Measurements from ENCODE around the gene LRRFIP2. TPM values are rescaled to one million over a fixed set of nuclear protein-coding genes. Genes with fewer than 3 reads are reported as not detected.

The LRRFIP2 gene
- total RNA-seq, 4 donors from 2014 or later: 67.1 to 102 (median 83.1) TPM

Other genes starting within 250 kb of the LRRFIP2 start
- 1 to 10 TPM; 2.6 to 5.1 (median 3.3) TPM for gene TRANK1, start 229.5 kb downstream of the LRRFIP2 start, total RNA-seq
- gene EPM2AIP1, start 181.5 kb downstream of the LRRFIP2 start, total RNA-seq: 10 to 100 TPM in 1 of 4 donors, 1 to 10 TPM in 3; 5.4 to 13.4 (median 8.4) TPM
- gene MLH1, start 181.1 kb downstream of the LRRFIP2 start, total RNA-seq: 10 to 100 TPM; 16.6 to 26.5 (median 20.8) TPM
- 100 to 1,000 TPM; 123 to 132 (median 125) TPM for gene GOLGA4, start 68.7 kb upstream of the LRRFIP2 start, total RNA-seq

Measured in lower leg skin (tissue), 4 donors.